ENCODE data around the gene TMBIM6.

DNA sequence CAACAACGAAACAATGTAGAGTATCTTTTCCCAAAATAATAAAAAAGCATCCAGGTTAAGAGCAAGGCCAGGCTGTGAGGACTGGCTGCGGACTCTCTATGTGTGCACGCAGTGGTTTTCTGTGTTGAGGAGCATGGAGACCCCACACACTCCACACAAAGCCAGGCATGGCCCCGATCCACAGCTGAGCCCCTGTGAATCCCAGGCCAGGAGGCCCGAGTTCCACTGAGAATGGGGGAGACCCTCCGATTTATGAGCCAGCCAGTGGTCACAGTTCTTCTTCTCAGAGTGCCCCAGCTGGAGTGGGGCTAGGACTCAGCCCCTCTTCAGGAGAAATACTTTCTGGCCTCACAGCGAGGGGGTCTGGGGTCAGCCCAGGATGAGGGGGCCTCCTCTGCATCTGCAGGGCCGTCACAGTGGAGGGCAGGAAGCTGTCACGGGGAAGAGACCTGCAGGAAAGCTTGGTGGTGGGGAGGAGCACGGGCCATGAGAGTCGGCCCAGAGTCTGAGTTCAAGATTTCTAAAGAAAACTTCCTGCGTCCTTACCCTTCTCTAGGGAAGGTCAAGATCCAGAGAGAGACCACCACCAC lies 66.7 kb downstream of the TMBIM6 start:
- TF ChIP-seq, protein P1, sequence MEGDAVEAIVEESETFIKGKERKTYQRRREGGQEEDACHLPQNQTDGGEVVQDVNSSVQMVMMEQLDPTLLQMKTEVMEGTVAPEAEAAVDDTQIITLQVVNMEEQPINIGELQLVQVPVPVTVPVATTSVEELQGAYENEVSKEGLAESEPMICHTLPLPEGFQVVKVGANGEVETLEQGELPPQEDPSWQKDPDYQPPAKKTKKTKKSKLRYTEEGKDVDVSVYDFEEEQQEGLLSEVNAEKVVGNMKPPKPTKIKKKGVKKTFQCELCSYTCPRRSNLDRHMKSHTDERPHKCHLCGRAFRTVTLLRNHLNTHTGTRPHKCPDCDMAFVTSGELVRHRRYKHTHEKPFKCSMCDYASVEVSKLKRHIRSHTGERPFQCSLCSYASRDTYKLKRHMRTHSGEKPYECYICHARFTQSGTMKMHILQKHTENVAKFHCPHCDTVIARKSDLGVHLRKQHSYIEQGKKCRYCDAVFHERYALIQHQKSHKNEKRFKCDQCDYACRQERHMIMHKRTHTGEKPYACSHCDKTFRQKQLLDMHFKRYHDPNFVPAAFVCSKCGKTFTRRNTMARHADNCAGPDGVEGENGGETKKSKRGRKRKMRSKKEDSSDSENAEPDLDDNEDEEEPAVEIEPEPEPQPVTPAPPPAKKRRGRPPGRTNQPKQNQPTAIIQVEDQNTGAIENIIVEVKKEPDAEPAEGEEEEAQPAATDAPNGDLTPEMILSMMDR (IDR thresholded peaks at IDR 0.05; ENCODE audit: insufficient read depth, low read length, poor library complexity, severe bottlenecking), result no peak
- no peak for TF ChIP-seq EZH2phosphoT487 (conservative IDR thresholded peaks at IDR 0.05; ENCODE audit: low read length)
